GM12878 (cell line): ENCODE results near the gene KLF9. TPM values are rescaled to one million over a fixed set of nuclear protein-coding genes. Genes with fewer than 3 reads are reported as not detected.

Experiments
- ATAC-seq: fragments of 200-7000 bp; cut with Tn5 transposase; 3 replicates; pipeline ENCODE4 v1.9.1; 2020; ENCODE audit warnings: mild to moderate bottlenecking, moderate library complexity
- BruUV-seq: library from RNA; stranded (reverse); fragments of 400-500 nt; replicated peaks from 2 replicates; lab custom pipeline; 2021; lab: Mats Ljungman, UMichigan
- CTCF ChIA-PET: fragments of 300-600 bp; sonication (Branson Sonifier 250); formaldehyde crosslinking; extraction: SDS; loops from one replicate; lab custom pipeline; 2021; ENCODE audit warnings: inconsistent platforms; lab: Yijun Ruan, JAX
- POLR2A ChIA-PET: fragments of 350-600 bp; formaldehyde crosslinking; extraction: SDS; loops from one replicate; lab custom pipeline; 2021; ENCODE audit warnings: inconsistent platforms; lab: Charles Lee
- RAD21 ChIA-PET: fragments of 300-600 bp; sonication (Branson Sonifier 250); formaldehyde crosslinking; loops from one replicate; lab custom pipeline; 2023; ENCODE audit warnings: antibody characterized with exemption; ENCODE audit not compliant: unreplicated experiment; lab: Charles Lee
- SMC1A ChIA-PET: fragments of 300-600 bp; sonication (Branson Sonifier 250); formaldehyde crosslinking; loops from one replicate; lab custom pipeline; 2023; ENCODE audit not compliant: unreplicated experiment, uncharacterized antibody; lab: Charles Lee
- DNase-seq: peaks from one replicate; pipeline ENCODE4 v3.0.0-alpha.2; 2011; ENCODE audit warnings: low read depth, low spot score
- FAIRE-seq: peaks from 3 replicates; lab custom pipeline; 2011; peaks lifted over from hg19 to GRCh38; lab: Jason Lieb, UNC
- H2AFZ ChIP-seq: 2 replicates; pipeline ENCODE4 v1.6.0; 2011; ENCODE audit warnings: low read depth, low read length, control low read depth; ENCODE audit not compliant: control insufficient read depth
- H3K27ac ChIP-seq: 2 replicates; pipeline ENCODE4 v1.5.1; 2011; ENCODE audit warnings: control low read depth; ENCODE audit not compliant: control insufficient read depth, insufficient read depth
- H3K27me3 ChIP-seq, 2 experiments: replicated peaks in 1 of 2; 2 replicates each; pipeline versions ENCODE4 v1.6.0 to v1.6.1; 2011; ENCODE audit warnings: low read length in 1 of 2; ENCODE audit not compliant: control insufficient read depth in 2 of 2, insufficient read depth in 2 of 2
- H3K36me3 ChIP-seq, 2 experiments: 2 replicates each; pipeline ENCODE4 v1.5.1; 2011; ENCODE audit warnings: low read length in 1 of 2; ENCODE audit not compliant: control insufficient read depth in 2 of 2, insufficient read depth in 2 of 2
- H3K4me1 ChIP-seq: 2 replicates; pipeline ENCODE4 v1.6.1; 2011; ENCODE audit warnings: mild to moderate bottlenecking, low read length, moderate library complexity, mixed read lengths; ENCODE audit not compliant: control insufficient read depth, insufficient read depth
- H3K4me2 ChIP-seq: 2 replicates; pipeline ENCODE4 v1.6.0; 2011; ENCODE audit warnings: control low read depth; ENCODE audit not compliant: control insufficient read depth, insufficient read depth
- H3K4me3 ChIP-seq: fragments of 200-600 bp; sonication (generic); 2 replicates; pipeline ENCODE4 v1.5.1; 2016
- H3K79me2 ChIP-seq: 2 replicates; pipeline ENCODE4 v1.6.0; 2011; ENCODE audit warnings: low read length; ENCODE audit not compliant: control insufficient read depth, insufficient read depth
- H3K9ac ChIP-seq: 2 replicates; pipeline ENCODE4 v1.8.0; 2011; ENCODE audit warnings: low read length, control low read depth, mixed read lengths; ENCODE audit not compliant: control insufficient read depth, insufficient read depth
- H3K9me3 ChIP-seq: replicated peaks from 3 replicates; pipeline ENCODE4 v1.5.1; 2011; ENCODE audit warnings: mild to moderate bottlenecking, low read length; ENCODE audit not compliant: control insufficient read depth, insufficient read depth
- H4K20me1 ChIP-seq: 2 replicates; pipeline ENCODE4 v1.6.0; 2011; ENCODE audit not compliant: control insufficient read depth, insufficient read depth
- BRCA1 ChIP-seq: IDR thresholded peaks from 2 replicates; pipeline ENCODE4 v1.6.1; 2011; ENCODE audit warnings: low read depth, low read length, improper control_type of control experiment
- CHD1 ChIP-seq: IDR thresholded peaks from 2 replicates; pipeline ENCODE4 v1.6.1; 2012; ENCODE audit warnings: low read depth, low read length, improper control_type of control experiment
- CTCF ChIP-seq, 3 experiments: IDR thresholded peaks in 2 of 3; conservative IDR thresholded peaks in 1 of 3; 2 replicates each; pipeline ENCODE4 v1.5.1; 2011; ENCODE audit warnings: low read depth in 3 of 3, low read length in 3 of 3, mild to moderate bottlenecking in 3 of 3, control low read depth in 2 of 3, moderate library complexity in 2 of 3, inconsistent platforms in 1 of 3, mixed read lengths in 1 of 3; ENCODE audit not compliant: control insufficient read depth in 2 of 3, insufficient read depth in 1 of 3; ENCODE audit errors: extremely low read depth in 1 of 3
- ESRRA ChIP-seq: IDR thresholded peaks from 2 replicates; pipeline ENCODE4 v1.6.1; 2012; ENCODE audit warnings: mild to moderate bottlenecking, low read length, improper control_type of control experiment
- HDAC6 ChIP-seq: fragments of 200-600 bp; sonication (generic); IDR thresholded peaks from one replicate; pipeline ENCODE4 v1.8.0; 2017; ENCODE audit warnings: antibody characterized with exemption; ENCODE audit not compliant: unreplicated experiment
- PAX5 ChIP-seq: IDR thresholded peaks from 2 replicates; pipeline ENCODE4 v1.6.1; 2011; ENCODE audit warnings: low read depth, low read length, borderline replicate concordance
- POU2F2 ChIP-seq: IDR thresholded peaks from 3 replicates; pipeline ENCODE4 v1.6.1; 2011; ENCODE audit warnings: low read depth, mild to moderate bottlenecking, low read length, borderline replicate concordance
- RFX5 ChIP-seq: IDR thresholded peaks from 2 replicates; pipeline ENCODE4 v1.6.1; 2011; ENCODE audit warnings: low read depth, low read length, improper control_type of control experiment
- RUNX3 ChIP-seq: IDR thresholded peaks from 2 replicates; pipeline ENCODE4 v1.6.1; 2012; ENCODE audit warnings: low read length, inconsistent platforms
- SMC3 ChIP-seq: IDR thresholded peaks from 2 replicates; pipeline ENCODE4 v1.6.1; 2011; ENCODE audit warnings: low read length, improper control_type of control experiment, borderline replicate concordance
- STAT1 ChIP-seq: fragments of 450-650 bp; conservative IDR thresholded peaks from 2 replicates; pipeline ENCODE4 v1.6.1; 2014; ENCODE audit warnings: antibody characterized with exemption, mild to moderate bottlenecking
- TCF12 ChIP-seq: IDR thresholded peaks from 2 replicates; pipeline ENCODE4 v1.6.1; 2011; ENCODE audit warnings: low read depth, mild to moderate bottlenecking, low read length
- ZBED1 ChIP-seq: IDR thresholded peaks from 2 replicates; pipeline ENCODE4 v1.6.1; 2016; ENCODE audit warnings: borderline replicate concordance
- WGBS: methylation state at CpG from one replicate; pipeline ENCODE4 v1.1.6; 2016; ENCODE audit warnings: low lambda C conversion rate; ENCODE audit not compliant: insufficient replicate concordance, insufficient coverage; ENCODE audit errors: missing lambda C conversion rate; 5-methylcytosine and 5-hydroxymethylcytosine counted together
- in situ Hi-C: fragments of 300-500 bp; cut with MboI; formaldehyde crosslinking; loops from 9 replicates; pipeline ENCODE4 v1.14.3; 2018; ENCODE audit warnings: mixed read lengths
- intact Hi-C: fragments of 100-400 bp; cut with micrococcal nuclease; formaldehyde crosslinking; loops from one replicate; pipeline ENCODE4 v1.14.2; 2022; ENCODE audit not compliant: unreplicated experiment
- polyA plus RNA-seq, 11 experiments: library from polyadenylated mRNA; depleted of rRNA in 4 of 11; unstranded in 6 of 11; stranded (reverse) in 5 of 11; fragments of >200 nt; fragmentation: Nextera tagmentation in 4 of 11; fragmentation: Illumina TruSeq in 1 of 11; extraction: Ambion mirVana in 4 of 11; extraction: Trizol in 1 of 11; gene quantifications; 1 replicate in 1 of 11; 2 replicates in 10 of 11; pipeline versions ENCODE4 v1.2.1 to v1.2.3, GENCODE V29; 2011 to 2016; ENCODE audit warnings: inconsistent platforms in 2 of 11, missing spikeins in 2 of 11, low read depth in 1 of 11
- total RNA-seq, 4 experiments: library from RNA; depleted of rRNA in 3 of 4; stranded (reverse); fragments of >200 nt in 3 of 4; fragmentation: Illumina TruSeq in 1 of 4; extraction: Trizol in 1 of 4; gene quantifications; 2 replicates each; pipeline versions ENCODE4 v1.2.1 to v1.2.3, GENCODE V29; 2013 to 2021
- TF ChIP-seq, protein P1 (sequence below): fragments of 450-650 bp; IDR thresholded peaks from 2 replicates; pipeline ENCODE4 v1.6.1; 2016; ENCODE audit warnings: mild to moderate bottlenecking

The KLF9 gene
- total and polyA plus RNA-seq, 10 of the 15 experiments (the other 5 are each of a cell fraction or from before 2014, with no cell fraction given): 0.09 to 0.96 (median 0.83) TPM

GRCh38 chr9:70442328-70442848 lies 27.9 kb upstream of the KLF9 start:
- Histone ChIP-seq H3K79me2 (no peaks in the 10 kb centered on the region), H3K4me3 (no peak overlapping the region), H4K20me1 (no peaks in the 10 kb centered on the region), H3K27me3 (no peaks in the 10 kb centered on the region; a peak in 1 of 4 replicates), H3K9me3 (no peaks in the 10 kb centered on the region), H2AFZ (no peak overlapping the region), H3K27ac (no peak overlapping the region), H3K4me1 (no peaks in the 10 kb centered on the region), H3K36me3 (no peaks in the 10 kb centered on the region), H3K4me2 (no peak overlapping the region), H3K9ac (no peak overlapping the region)
- ATAC-seq: no peak
- ChIA-PET POLR2A (no interaction called here), CTCF (no interaction called here), SMC1A (no interaction called here), RAD21 (no interaction called here)
- no peak for DNase-seq
- in situ Hi-C loops (loop anchor here (10.0 kb wide), 1 partner anchor 162 kb away; no protein-coding TSS in a partner anchor), intact Hi-C loops (no loop called here)
- no peak for FAIRE-seq
- TF ChIP-seq, protein P1, sequence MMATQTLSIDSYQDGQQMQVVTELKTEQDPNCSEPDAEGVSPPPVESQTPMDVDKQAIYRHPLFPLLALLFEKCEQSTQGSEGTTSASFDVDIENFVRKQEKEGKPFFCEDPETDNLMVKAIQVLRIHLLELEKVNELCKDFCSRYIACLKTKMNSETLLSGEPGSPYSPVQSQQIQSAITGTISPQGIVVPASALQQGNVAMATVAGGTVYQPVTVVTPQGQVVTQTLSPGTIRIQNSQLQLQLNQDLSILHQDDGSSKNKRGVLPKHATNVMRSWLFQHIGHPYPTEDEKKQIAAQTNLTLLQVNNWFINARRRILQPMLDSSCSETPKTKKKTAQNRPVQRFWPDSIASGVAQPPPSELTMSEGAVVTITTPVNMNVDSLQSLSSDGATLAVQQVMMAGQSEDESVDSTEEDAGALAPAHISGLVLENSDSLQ: no peak
- no peak for TF ChIP-seq BRCA1
- no peak for TF ChIP-seq ESRRA
- TF ChIP-seq POU2F2: no peak
- TF ChIP-seq HDAC6: no peak
- TF ChIP-seq CHD1: no peak
- no peak for TF ChIP-seq CTCF (IDR thresholded peaks at IDR 0.05 in 2 of 3, conservative IDR thresholded peaks at IDR 0.05 in 1 of 3; ENCODE audit: control insufficient read depth in 2 of 3, extremely low read depth in 1 of 3, insufficient read depth in 1 of 3, low read depth in 3 of 3, low read length in 3 of 3)
- TF ChIP-seq SMC3: no peak
- TF ChIP-seq STAT1: no peak
- no peak for TF ChIP-seq TCF12
- no peak for TF ChIP-seq PAX5
- no peak for TF ChIP-seq RUNX3
- TF ChIP-seq RFX5: no peak
- no peak for TF ChIP-seq ZBED1
- BruUV-seq: no TSS peak
- 27% methylated on average over 1 of the region's 1 CpG for WGBS
